ENCODE data around the gene LSAMP. TPM values are rescaled to one million over a fixed set of nuclear protein-coding genes. Genes with fewer than 3 reads are reported as not detected.

The LSAMP gene
- total RNA-seq, 1 donor from 2014 or later = 24.6 TPM

GRCh38 chr3:116322750-116323375 is 122.4 kb downstream of the LSAMP start:
- Histone ChIP-seq H3K9me3 (no peaks in the 10 kb centered on the region), H3K4me3 (no peak overlapping the region), H3K36me3 (no peaks in the 10 kb centered on the region), H3K4me1 (no peaks in the 10 kb centered on the region), H3K27ac (no peak overlapping the region), H3K27me3 (no peaks in the 10 kb centered on the region)
- TF ChIP-seq, protein P1, sequence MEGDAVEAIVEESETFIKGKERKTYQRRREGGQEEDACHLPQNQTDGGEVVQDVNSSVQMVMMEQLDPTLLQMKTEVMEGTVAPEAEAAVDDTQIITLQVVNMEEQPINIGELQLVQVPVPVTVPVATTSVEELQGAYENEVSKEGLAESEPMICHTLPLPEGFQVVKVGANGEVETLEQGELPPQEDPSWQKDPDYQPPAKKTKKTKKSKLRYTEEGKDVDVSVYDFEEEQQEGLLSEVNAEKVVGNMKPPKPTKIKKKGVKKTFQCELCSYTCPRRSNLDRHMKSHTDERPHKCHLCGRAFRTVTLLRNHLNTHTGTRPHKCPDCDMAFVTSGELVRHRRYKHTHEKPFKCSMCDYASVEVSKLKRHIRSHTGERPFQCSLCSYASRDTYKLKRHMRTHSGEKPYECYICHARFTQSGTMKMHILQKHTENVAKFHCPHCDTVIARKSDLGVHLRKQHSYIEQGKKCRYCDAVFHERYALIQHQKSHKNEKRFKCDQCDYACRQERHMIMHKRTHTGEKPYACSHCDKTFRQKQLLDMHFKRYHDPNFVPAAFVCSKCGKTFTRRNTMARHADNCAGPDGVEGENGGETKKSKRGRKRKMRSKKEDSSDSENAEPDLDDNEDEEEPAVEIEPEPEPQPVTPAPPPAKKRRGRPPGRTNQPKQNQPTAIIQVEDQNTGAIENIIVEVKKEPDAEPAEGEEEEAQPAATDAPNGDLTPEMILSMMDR (IDR thresholded peaks at IDR 0.05) = no peak
- intact Hi-C loops (cut with DNase I) = no loop called here
- ATAC-seq (no peak), DNase-seq (no peak)

GRCh38 chr3:116318370-116318769 is 126.9 kb downstream of the LSAMP start:
- H3K9me3 ChIP-seq = no peaks in the 10 kb centered on the region
- TF ChIP-seq, protein P1 (IDR thresholded peaks at IDR 0.05) = no peak
- intact Hi-C loops (cut with DNase I) = no loop called here
- DNase-seq (no peak), ATAC-seq (no peak)
- no peak overlapping the region for H3K4me3 ChIP-seq
- H3K27ac ChIP-seq = no peak overlapping the region
- H3K4me1 ChIP-seq = no peaks in the 10 kb centered on the region
- H3K36me3 ChIP-seq = no peaks in the 10 kb centered on the region
- H3K27me3 ChIP-seq = no peaks in the 10 kb centered on the region

DNA sequence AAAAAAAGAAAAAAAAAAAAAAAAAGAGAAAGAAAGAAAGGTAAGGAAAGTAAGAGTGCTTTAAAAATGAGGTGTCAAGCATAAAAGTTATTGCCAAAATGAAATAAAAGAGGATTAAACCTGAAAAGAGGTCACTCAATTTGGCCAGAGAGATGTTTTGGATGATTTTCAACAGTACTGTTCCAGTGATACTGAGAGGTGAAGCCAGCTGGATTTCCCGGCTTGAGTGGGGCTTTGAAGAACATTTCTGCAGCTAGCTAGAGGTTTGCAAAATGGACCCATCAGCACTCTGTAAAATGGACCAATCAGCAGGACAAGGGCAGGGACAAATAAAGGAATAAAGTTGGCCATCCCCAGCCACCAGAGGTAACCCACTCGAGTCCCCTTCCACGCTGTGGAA is 128.5 kb downstream of the LSAMP start:
- no peaks in the 10 kb centered on the region for H3K27me3 ChIP-seq
- H3K9me3 ChIP-seq = no peaks in the 10 kb centered on the region
- intact Hi-C loops (cut with DNase I) = no loop called here
- TF ChIP-seq, protein P1 (IDR thresholded peaks at IDR 0.05) = no peak
- ATAC-seq (no peak), DNase-seq (no peak)
- H3K36me3 ChIP-seq = no peaks in the 10 kb centered on the region
- no peak overlapping the region for H3K27ac ChIP-seq
- H3K4me3 ChIP-seq = no peak overlapping the region
- H3K4me1 ChIP-seq = no peaks in the 10 kb centered on the region

GRCh38 chr3:116314476-116314875 is 130.8 kb downstream of the LSAMP start:
- intact Hi-C loops (cut with DNase I) = no loop called here
- Histone ChIP-seq H3K9me3 (no peaks in the 10 kb centered on the region), H3K27ac (no peak overlapping the region), H3K4me3 (no peak overlapping the region), H3K36me3 (no peaks in the 10 kb centered on the region), H3K27me3 (no peaks in the 10 kb centered on the region), H3K4me1 (no peaks in the 10 kb centered on the region)
- DNase-seq (no peak), ATAC-seq (no peak)
- TF ChIP-seq, protein P1 (IDR thresholded peaks at IDR 0.05) = no peak

GRCh38 chr3:116306720-116307119 is 138.6 kb downstream of the LSAMP start:
- no peak overlapping the region for H3K4me3 ChIP-seq
- no peak for ATAC-seq
- DNase-seq = no peak
- TF ChIP-seq, protein P1 (IDR thresholded peaks at IDR 0.05) = no peak
- intact Hi-C loops (cut with DNase I) = no loop called here
- no peaks in the 10 kb centered on the region for H3K36me3 ChIP-seq
- no peaks in the 10 kb centered on the region for H3K4me1 ChIP-seq
- no peaks in the 10 kb centered on the region for H3K9me3 ChIP-seq
- H3K27me3 ChIP-seq = no peaks in the 10 kb centered on the region
- no peak overlapping the region for H3K27ac ChIP-seq

GRCh38 chr3:116306149-116306548 is 139.1 kb downstream of the LSAMP start:
- intact Hi-C loops (cut with DNase I) = no loop called here

More at GRCh38 chr3:116306149-116306548, 139.1 kb downstream of the LSAMP start:
- Histone ChIP-seq H3K4me1 (no peaks in the 10 kb centered on the region), H3K27ac (no peak overlapping the region), H3K36me3 (no peaks in the 10 kb centered on the region), H3K4me3 (no peak overlapping the region), H3K9me3 (no peaks in the 10 kb centered on the region), H3K27me3 (no peaks in the 10 kb centered on the region)
- ATAC-seq = no peak
- DNase-seq = no peak
- TF ChIP-seq, protein P1 (IDR thresholded peaks at IDR 0.05) = no peak

Data from upper lobe of right lung (tissue), 1 donor.